Hematopoietic multipotent progenitor cell treated with erythropoietin and hydrocortisone succinate and interleukin-3 and kit ligand, for 15 days (in vitro differentiated cells): Measurements from ENCODE around the gene PAPLN.
A peak's percentile ranks its signal among the peaks of the same experiment; 100 is the strongest.

Experiments
- DNase-seq: peaks from one replicate; pipeline ENCODE4 v3.0.0-alpha.2; 2015; ENCODE audit warnings: low spot score

Gene PAPLN

GRCh38 chr14:73245480-73246325, 8.4 kb downstream of the PAPLN start:
- DNase-seq, result peak; percentile 21

- no peak for DNase-seq
Measured at GRCh38 chr14:73246387-73247150, 9.3 kb downstream of the PAPLN start.

- DNase-seq, result no peak
Measured at GRCh38 chr14:73248108-73248868, 11.0 kb downstream of the PAPLN start.

GRCh38 chr14:73249108-73249507, 11.8 kb downstream of the PAPLN start:
- DNase-seq, result no peak

- no peak for DNase-seq
Measured at GRCh38 chr14:73249564-73250316, 12.4 kb downstream of the PAPLN start.

GRCh38 chr14:73250317-73250713, 13.0 kb downstream of the PAPLN start:
- DNase-seq, result no peak

GRCh38 chr14:73250781-73251500, 13.6 kb downstream of the PAPLN start:
- DNase-seq, result no peak

- DNase-seq, result no peak
Measured at GRCh38 chr14:73251516-73252215, 14.4 kb downstream of the PAPLN start.

GRCh38 chr14:73252491-73253322, 15.4 kb downstream of the PAPLN start:
- DNase-seq, result no peak

- no peak for DNase-seq
Measured at GRCh38 chr14:73253323-73253610, 16.0 kb downstream of the PAPLN start.

- DNase-seq, result no peak
Measured at GRCh38 chr14:73253721-73254120, 16.4 kb downstream of the PAPLN start.

GRCh38 chr14:73254247-73255004, 17.1 kb downstream of the PAPLN start:
- DNase-seq, result no peak

- no peak for DNase-seq
Measured at GRCh38 chr14:73255005-73255400, 17.7 kb downstream of the PAPLN start.

- no peak for DNase-seq
Measured at GRCh38 chr14:73255693-73256225, 18.5 kb downstream of the PAPLN start.

GRCh38 chr14:73258076-73258475, 20.8 kb downstream of the PAPLN start:
- DNase-seq, result no peak

- DNase-seq, result no peak
Measured at GRCh38 chr14:73258845-73259611, 21.7 kb downstream of the PAPLN start.

GRCh38 chr14:73259837-73260236, 22.5 kb downstream of the PAPLN start:
- DNase-seq, result no peak

GRCh38 chr14:73260574-73260973, 23.3 kb downstream of the PAPLN start:
- no peak for DNase-seq
